Sciatic nerve (tissue), 2 donors: Measurements from ENCODE around the gene GFAP. TPM values are rescaled to one million over a fixed set of nuclear protein-coding genes. Genes with fewer than 3 reads are reported as not detected.

Source experiments
- ATAC-seq: fragments of 200-7000 bp; cut with Tn5 transposase; one replicate; pipeline ENCODE4 v1.9.1; 2020; ENCODE audit warnings: mild to moderate bottlenecking, moderate library complexity
- DNase-seq: peaks from one replicate; pipeline ENCODE4 v3.0.0-alpha.2; 2020; ENCODE audit warnings: low spot score
- intact Hi-C: fragments of 100-400 bp; cut with DNase I; formaldehyde crosslinking; loops from one replicate; pipeline ENCODE4 v1.14.2; 2022
- total RNA-seq: library from RNA; stranded (reverse); fragmentation: NEBNext Ultra II Directional; extraction: Animal tissue kit (Norgen Biotek cat#: 25700); gene quantifications from one replicate; pipeline ENCODE4 v1.2.1, GENCODE V29; 2021
- donor health status: DM: no; HTN: no; CAD: no.
- donor health status: DM: no; HTN: no; CAD: no.

The GFAP gene
- total RNA-seq, 1 donor from 2014 or later, result 9.2 TPM

DNA sequence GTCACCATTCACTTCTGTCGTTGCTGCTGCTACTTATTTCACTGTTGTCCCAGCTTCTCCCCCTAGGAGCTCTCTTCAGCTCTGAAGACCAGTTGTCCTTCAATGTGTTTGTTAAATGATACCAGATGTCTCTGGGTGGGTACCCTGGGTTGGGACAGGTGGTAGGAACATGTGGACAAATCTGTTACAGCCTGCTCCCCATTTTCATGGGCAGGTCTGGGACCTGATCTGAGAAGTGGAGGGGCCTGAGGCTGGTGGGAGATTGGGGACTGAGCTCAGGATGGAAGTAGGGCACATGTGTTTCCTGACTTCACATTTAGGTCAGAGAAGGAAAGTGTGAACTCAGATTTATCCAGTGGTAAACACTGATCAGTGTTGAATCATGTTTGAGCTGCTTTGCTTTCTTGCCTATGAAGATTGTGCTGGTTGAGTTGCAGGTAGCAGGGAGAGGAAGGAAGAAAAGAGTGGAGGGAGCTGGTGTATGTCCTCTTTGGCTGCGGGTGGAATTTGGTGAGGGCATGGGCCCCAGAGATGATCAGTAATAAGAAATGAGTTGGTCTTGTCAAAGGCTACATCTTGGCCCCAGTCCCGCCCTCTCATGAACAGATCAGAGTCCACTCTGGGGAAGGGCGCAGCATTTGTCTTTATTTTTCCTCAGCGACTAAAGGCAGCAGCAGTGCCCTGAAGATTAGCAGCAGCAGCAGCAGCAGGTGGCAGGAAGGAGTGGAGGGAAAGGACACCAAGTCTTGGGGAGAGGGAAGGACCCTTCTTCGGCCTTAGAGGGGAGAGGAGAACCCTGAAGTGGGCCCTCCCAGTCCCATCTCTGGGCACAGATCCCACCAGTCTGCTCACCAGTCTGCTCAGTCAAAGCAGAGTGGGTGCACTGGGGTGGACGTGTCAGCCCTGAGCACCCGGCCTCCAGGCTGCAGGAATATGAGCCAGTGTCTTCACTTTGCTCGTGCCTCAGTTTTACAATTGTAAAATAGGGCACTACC is 10.0 kb downstream of the GFAP start:
- DNase-seq, result no peak
- intact Hi-C loops, result no loop called here
- no peak for ATAC-seq

DNA sequence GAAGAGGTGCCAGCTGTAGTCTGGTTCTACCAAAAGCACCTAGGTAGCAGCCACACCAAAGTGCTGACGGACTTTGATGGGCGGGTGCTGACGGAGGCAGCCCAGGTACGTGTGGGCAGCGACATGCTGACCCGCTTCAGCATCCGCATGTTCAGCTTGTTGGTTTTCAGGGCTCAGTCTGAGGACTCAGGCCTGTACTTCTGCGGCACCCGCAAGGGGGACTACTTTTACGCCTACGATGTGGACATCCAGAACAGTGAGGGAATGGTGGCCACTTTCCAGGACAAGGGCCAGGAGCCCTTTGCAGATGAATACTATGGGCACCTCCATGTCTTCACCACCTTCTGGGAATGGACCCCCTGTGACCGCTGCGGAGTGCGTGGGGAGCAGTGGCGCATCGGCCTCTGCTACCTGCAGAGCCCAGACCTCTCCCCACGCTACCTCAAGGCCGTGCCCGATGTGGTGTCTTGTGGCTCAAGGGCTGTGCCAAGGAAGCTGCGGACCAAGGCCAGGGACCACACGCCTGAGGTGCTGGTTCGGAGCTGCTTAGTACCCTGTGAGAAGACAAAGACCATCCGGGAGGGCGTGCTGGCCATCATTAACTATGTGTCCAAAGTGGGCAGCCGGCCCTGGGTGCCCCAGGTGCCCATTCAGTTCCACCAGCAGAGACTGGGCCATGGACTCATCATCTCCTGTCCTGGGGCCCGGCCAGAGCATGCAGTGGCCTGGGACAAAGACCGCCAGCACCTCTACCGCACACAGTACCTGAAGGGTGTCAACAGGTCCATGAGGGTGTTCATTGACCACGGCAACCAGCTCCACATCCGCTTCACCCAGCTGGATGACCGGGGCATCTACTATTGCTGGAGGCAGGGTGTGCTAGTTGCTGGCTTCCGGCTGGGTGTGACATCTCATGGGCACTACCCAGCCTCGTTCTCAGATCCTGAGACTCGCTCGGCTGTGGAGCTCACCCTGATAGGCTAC is 11.0 kb downstream of the GFAP start:
- intact Hi-C loops, result no loop called here
- no peak for DNase-seq
- ATAC-seq, result no peak

DNA sequence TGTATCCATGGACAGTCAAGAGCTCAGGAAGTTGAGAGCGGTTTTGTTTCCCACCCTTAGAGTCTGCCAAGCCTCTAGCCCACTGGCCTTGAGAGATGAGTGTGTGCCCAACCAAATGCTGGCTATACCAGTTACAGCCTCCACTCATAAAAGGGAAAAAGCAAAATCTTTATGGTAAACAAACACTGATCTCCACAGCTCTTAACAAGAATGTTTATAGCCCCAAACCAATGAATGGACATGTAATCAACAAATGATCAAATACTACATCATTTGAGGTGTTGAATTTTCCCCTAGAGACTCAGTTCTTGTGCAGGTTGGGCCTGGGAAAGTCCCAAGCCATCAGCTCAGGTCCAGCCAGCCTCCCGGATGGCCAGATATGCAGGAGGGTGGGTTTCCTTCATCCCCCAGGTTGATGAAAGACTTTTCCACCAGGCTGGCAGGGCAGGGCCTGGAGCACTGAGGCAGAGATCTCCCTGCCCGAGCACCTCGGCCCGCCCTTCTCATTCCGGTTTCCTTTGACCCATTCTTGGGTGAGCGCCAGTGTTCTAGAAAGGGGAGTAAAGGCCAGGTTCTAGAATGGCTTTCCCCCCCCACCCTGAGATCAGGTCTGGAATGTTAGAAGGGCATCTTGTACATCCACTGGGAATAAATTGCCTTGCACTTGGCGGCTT is 12.2 kb downstream of the GFAP start:
- DNase-seq (no peak), ATAC-seq (no peak)
- intact Hi-C loops, result no loop called here

DNA sequence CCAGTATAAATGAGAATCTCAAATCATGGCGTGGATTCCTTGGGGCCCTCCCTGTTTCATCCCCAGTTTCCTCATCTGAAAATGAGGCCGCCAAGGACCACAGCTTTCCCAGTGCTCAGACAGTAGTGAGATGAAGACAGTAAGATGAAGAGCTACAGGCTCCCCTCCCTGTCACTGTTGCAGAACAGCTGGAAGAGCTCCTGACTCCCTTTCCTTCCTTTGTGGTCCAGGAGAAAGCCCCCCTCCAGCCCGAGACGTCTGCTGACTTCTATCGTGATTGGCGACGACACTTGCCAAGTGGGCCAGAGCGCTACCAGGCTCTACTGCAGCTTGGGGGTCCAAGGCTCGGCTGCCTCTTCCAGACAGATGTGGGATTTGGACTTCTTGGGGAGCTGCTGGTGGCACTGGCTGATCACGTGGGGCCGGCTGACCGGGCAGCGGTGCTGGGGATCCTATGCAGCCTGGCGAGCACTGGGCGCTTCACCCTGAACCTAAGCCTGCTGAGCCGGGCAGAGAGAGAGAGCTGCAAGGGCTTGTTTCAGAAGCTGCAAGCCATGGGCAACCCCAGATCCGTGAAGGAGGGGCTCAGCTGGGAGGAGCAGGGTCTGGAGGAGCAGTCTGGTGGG is 13.1 kb downstream of the GFAP start:
- intact Hi-C loops, result no loop called here
- DNase-seq (no peak), ATAC-seq (no peak)

DNA sequence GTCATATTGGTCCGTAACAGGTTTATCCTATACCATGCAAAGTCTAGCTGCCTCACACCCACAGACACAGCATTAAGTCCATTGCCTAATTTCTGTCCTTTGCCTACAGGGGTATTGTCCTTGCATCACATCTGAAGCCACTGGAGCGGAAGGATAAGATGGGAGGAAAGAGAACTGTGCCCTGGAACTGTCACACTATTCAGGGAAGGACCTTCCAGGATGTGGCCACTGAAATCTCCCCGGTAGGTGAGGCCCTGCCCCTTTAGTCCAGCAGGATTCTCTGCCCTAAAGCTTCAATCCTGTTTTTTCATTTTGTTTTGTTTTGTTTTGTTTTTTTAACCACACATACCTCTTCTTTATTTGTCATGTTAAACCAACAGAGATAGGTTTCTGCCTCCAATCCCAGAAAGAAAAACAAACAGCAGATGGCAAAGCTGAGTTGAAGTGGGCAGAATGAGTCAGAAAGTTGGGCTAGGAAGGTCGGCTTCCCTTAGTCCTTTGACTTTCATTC is 13.8 kb downstream of the GFAP start:
- intact Hi-C loops, result no loop called here
- ATAC-seq (no peak), DNase-seq (no peak)

DNA sequence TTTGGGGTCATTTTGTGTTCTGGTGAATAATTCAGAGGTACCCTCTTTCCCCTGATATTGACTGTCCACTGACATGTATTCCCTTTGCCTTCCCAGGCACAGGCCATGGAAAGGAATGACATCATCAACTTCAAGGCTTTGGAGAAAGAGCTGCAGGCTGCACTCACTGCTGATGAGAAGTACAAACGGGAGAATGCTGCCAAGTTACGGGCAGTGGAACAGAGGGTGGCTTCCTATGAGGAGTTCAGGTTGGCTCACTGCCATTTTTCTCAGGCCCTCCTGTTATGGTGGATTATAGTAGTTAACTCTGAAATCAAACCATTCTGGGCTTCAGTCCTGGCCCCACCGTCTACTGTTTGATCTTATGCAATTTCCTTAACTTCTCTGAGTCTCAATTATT is 14.4 kb downstream of the GFAP start:
- intact Hi-C loops, result no loop called here
- no peak for ATAC-seq
- DNase-seq, result no peak

DNA sequence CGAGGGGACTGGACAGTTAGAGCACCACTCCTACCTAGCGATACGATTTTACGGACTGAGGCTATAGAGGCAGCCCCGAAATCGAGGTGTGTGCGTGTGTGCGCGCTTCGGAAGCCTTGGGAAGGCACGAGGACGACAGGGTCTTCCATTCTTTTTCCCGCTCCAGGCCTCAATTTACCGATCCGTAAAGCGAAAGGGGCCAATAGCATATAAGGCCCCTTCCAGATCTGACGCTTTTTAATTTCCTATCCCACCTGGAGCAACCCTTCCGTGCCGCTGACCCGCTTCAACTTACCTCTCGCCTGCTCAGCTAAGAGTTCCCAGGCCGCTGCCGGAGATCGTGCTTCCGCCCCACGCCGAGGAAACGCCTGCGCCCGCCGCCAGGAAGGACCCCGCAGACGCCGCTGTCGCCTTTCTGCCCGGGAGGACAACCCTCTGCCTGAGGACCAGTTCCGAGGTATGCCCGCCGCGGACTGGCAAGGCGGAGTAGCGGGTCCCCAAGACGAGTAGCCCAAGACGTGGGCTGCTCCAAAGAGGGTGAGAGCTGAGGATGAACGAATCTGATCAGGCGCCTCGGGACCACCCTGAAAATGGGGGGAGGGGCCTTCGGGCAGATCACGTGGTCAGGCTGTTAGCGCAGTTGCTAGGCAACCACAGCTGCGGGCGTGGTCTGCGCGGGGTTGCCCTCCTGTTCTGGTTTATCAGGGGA is 16.1 kb downstream of the GFAP start, which contains the start of gene EFTUD2:
Gene EFTUD2, minus strand, starts transcription at position 372 of the 709 bp plus-strand sequence. CDS start 4,924 bp downstream, outside the sequence.
- ATAC-seq (peak; percentile 96), DNase-seq (peak; percentile 96)
- intact Hi-C loops, result no loop called here

DNA sequence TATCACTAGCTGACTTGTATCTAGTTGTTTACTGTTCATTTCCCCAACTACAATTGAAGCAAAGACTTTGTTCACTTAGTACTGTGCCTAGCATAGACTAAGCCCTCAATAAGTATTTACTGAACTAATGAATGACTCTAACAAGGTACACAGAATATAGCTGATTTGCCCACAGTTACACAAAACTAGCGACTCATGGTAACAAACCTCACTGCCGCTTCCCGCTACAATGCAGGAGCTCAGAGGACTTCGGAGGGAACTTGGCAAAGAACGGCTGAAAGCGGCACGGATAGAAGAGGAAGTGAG is 16.6 kb downstream of the GFAP start:
- intact Hi-C loops, result no loop called here
- no peak for ATAC-seq

DNA sequence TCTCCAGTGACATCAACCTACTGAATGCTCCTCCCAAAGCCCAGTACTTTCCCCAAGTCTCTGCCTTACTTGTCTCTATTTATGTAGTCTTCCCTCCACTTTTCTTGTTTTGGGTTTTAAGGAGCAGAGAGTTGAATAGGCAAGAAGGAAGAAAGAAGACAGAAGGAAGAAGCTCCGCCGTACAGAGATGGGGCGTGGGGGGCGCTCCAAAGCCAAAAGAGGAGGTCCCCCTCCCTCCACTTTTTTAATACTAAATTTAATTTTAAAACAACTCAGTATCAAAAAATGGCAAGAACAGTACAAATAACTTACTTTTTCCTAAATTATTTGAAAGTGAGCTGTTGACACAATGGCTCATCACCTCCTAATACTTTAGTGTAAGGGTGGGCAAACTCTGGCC is 20.7 kb downstream of the GFAP start:
- DNase-seq (no peak), ATAC-seq (no peak)
- intact Hi-C loops, result no loop called here

More for the DNA sequence above, 16.6 kb downstream of the GFAP start:
- no peak for DNase-seq

DNA sequence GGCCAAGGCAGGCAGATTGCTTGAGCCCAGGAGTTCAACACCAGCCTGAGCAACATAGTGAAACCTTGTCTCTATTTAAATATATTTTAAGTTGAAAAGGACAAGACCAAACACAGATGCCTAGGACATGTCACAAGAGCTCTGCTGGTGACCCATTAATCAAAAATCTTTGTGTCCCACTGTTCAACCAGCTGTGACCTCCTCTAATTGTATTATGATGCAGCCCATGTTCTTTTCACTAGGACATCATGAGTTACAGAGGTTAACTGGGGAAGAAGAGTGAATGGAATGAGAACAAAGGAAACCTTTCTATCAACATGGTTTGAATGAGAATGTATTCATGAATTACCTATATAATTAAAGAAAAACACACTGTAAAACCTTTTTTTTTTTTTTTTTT is 23.1 kb downstream of the GFAP start:
- DNase-seq (no peak), ATAC-seq (no peak)
- intact Hi-C loops, result no loop called here

DNA sequence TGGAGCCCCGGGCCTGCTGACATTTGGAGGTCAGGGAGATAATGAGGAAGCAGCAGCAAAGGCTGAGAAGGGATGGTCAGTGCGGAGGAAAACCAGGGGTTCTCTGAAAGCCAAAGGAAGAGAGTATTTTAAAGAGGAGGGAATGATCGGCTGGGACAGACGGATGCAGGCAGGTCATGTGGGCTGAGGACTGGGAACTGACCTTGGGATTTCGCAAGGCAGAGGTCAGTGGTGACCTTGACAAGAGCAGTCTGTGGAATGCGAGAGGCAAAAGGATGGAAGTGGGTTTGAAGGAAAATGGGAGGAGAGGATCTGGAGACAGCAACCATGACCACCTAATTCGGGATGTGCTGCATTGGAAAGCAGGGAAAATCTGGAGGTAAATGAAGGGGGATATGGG is 26.3 kb downstream of the GFAP start:
- no peak for ATAC-seq

DNA sequence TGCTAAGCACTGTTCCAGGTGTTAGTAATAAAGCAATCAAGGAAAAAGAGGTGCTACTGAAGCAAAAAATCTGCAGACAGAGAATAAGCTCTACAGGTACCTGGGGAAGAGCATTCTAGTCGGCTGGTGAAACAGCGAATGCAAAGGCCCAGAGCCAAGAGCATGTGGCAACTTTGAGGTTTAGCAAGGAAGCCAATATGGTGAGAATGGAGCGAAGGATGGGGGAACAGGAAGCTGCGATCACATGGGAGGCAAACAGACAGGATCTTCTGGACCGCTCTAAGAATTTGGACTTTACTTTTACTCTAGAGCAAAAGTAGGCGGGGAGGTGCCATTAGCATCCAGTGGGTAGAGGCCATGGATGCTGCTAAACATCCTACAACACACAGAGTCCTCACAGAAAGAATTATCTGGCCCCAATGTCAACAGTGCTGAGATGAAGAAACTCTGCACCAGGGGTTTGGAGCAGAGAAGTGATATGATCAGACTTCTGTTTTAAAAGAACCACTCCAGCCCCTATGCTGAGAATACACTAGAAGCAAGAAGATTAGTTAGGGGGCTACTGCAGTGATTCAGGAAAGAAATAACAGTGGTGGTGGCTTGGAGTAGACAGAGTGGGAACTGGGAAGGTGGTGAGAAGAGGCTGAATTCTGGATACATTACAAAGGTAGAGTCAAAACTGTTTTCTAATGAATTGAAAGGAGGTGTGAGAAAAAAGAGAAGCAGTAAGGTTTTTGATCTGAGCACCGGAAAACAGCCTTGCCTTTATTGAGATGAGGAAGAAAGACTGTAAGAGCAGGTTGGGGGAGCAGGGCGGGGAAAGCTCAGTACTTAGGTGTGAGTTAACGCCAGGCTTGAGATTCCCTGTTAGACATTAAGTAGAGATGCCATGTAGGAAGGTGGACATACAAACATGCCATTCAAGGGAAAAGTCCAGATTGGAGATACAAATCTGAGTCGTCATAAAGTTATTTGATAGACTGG is 27.0 kb downstream of the GFAP start:
- DNase-seq (no peak), ATAC-seq (no peak)
- intact Hi-C loops, result no loop called here

More for the DNA sequence above, 26.3 kb downstream of the GFAP start:
- intact Hi-C loops, result no loop called here
- DNase-seq, result no peak

DNA sequence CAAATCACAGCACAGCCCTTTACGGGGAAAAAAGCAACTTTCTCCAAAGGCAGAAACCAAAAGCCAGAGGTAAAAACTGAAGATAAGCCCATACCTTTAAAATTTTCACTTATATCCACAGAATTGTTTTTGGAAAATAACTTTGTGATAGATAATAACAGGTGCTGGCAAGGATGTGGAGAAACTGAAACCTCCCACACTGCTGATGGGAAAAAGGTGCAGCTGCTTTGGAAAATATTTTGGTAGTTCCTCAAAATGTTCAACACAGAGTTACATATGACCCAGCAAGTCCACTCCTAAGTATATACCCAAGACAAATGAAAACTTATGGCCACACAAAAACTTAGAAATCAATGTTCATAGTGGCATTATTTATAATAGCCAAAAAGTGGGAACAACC is 28.3 kb downstream of the GFAP start:
- ATAC-seq, result no peak
- intact Hi-C loops, result no loop called here
- DNase-seq, result no peak

DNA sequence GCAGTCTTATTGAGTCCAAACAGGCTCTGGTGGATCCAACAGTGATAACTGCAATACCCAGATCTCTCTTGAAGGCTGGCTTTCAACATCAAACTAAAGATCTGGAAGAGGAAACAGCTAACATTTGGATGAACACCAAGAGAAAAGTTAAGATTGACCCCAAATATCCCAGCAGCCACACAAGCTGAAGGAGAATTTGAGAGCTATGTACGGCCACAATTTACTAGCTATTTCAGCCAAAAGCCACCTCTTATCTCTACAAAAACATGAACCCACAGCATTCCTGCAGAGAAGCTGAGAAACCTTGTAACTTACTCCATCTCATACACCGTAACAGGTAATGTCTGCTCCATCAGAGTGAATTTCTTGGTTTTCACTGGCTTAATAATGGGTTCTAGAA is 30.4 kb downstream of the GFAP start:
- ATAC-seq (no peak), DNase-seq (no peak)
- intact Hi-C loops, result no loop called here

DNA sequence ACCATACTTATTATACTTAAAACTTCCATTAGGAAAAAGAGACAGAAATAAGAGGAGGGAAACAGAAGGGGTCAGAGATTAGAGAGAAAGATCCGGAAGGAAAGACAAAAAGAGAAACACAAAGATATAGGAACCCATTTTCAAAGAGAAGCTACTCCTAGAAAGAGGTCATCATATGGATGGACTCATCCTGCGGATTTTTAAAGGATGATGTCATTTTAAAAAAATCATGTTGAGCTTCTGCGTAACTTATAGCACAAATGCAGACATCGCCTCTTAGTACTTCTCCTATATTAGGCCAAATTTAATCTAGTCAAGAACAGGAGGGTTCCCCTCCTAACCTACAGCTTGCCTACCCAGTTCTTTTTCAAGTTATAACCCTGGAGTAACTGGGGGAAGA is 34.2 kb downstream of the GFAP start:
- DNase-seq, result no peak
- ATAC-seq, result no peak
- intact Hi-C loops, result no loop called here

DNA sequence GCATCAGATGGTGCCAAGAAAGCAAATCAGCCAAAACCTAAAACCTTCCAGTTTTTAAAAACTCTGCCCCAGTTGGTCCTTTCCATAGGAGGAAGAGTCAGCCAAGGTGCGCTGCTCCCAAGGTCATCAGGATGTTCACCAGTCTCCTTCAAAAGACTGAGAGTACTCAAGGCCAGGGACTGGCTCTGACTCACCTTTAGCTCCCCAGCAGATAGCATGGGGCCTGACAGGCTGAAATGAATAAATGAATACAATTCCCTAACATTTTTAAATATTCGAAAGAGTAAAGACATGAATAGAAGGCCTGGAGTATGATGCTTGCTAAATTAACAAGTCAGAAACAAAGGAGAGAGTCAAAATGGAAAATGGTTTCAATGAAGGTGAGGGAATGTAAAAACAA is 35.2 kb downstream of the GFAP start:
- DNase-seq (no peak), ATAC-seq (no peak)
- intact Hi-C loops, result no loop called here

DNA sequence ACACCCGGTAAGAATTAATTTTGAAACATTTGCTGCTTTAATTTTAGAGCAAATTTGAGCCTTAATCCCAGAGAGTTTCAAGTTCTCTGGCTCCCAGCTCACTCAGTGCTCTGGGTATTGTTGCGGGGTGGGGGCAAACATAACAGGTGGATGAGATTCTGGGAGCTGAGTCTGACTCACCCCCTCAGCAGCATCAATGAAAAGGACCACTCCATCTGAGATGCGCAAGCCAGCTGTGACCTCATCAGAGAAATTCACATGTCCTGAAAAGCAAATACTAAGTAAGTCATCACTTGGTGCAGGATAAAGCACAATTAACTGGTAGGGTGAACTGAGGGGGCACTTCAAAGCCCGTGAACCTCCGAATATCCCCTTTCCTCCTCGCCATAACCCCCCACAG is 35.9 kb downstream of the GFAP start:
- no peak for DNase-seq
- no peak for ATAC-seq
- intact Hi-C loops, result no loop called here
